ENCODE results near the gene CSH2.
"Not testable (repeated sequence)": the region's sequence is repeated elsewhere in the genome, so short reads cannot be mapped to it uniquely, and the experiment has no call there.

DNA sequence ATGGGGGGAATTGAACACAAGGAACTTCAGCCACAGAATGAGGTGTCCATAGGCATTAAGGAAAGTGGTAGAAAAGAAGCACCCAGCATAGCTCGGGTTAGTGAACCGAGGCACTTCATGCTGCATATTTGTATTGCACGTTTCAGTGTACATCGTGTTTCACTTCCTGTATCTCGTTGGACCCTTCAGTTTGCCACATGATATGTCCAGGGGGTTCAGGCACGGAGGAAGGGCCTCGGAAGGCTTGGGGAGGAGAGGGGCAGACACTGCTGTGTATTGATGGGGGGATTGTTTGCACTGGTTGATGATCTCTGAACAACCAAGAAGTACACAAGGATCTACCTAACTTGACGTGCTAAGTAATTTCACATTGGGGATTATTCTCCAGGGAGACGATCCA, 48.9 kb upstream of the CSH2 start:
- not testable (repeated sequence) for TF ChIP-seq CTCF (IDR thresholded peaks at IDR 0.05; ENCODE audit: borderline replicate concordance, extremely low read depth, low read length, poor library complexity, severe bottlenecking); EZH2 (IDR thresholded peaks at IDR 0.05; ENCODE audit: borderline replicate concordance, low read depth, low read length, severe bottlenecking)

Measured in DND-41 (cell line).